Astrocyte (in vitro differentiated cells and primary cell): ENCODE results near the gene SLC24A4. TPM values are rescaled to one million over a fixed set of nuclear protein-coding genes. Genes with fewer than 3 reads are reported as not detected.

Source experiments
- DNase-seq: peaks from one replicate; pipeline ENCODE4 v3.0.0-alpha.2; 2010; ENCODE audit warnings: low read depth
- FAIRE-seq: peaks from 2 replicates; lab custom pipeline; 2011; peaks lifted over from hg19 to GRCh38; lab: Jason Lieb, UNC
- H2AFZ ChIP-seq: 2 replicates; pipeline ENCODE4 v1.6.0; 2012; ENCODE audit warnings: low read depth, low read length, inconsistent platforms
- H3K27ac ChIP-seq: 2 replicates; pipeline ENCODE4 v1.5.1; 2011; ENCODE audit warnings: low read depth, low read length, inconsistent platforms
- H3K27me3 ChIP-seq: 2 replicates; pipeline ENCODE4 v1.6.0; 2011; ENCODE audit warnings: low read length, inconsistent platforms; ENCODE audit not compliant: insufficient read depth
- H3K36me3 ChIP-seq: 2 replicates; pipeline ENCODE4 v1.5.1; 2011; ENCODE audit warnings: low read length, inconsistent platforms; ENCODE audit not compliant: insufficient read depth
- H3K4me1 ChIP-seq: 2 replicates; pipeline ENCODE4 v1.5.1; 2011; ENCODE audit warnings: low read length, inconsistent platforms; ENCODE audit not compliant: insufficient read depth
- H3K4me2 ChIP-seq: 2 replicates; pipeline ENCODE4 v1.6.0; 2012; ENCODE audit warnings: low read length, inconsistent platforms
- H3K4me3 ChIP-seq: 2 replicates; pipeline ENCODE4 v1.5.1; 2011; ENCODE audit warnings: low read depth, mild to moderate bottlenecking, low read length, inconsistent platforms; ENCODE audit not compliant: insufficient read depth
- H3K79me2 ChIP-seq: 2 replicates; pipeline ENCODE4 v1.6.0; 2012; ENCODE audit warnings: mild to moderate bottlenecking, low read length, inconsistent platforms; ENCODE audit not compliant: insufficient read depth
- H3K9ac ChIP-seq: 2 replicates; pipeline ENCODE4 v1.6.0; 2012; ENCODE audit warnings: mild to moderate bottlenecking, low read length, inconsistent platforms
- H3K9me3 ChIP-seq: 2 replicates; pipeline ENCODE4 v1.5.1; 2012; ENCODE audit warnings: low read depth, mild to moderate bottlenecking, low read length, inconsistent platforms; ENCODE audit not compliant: insufficient read depth
- H4K20me1 ChIP-seq: 2 replicates; pipeline ENCODE4 v1.6.0; 2012; ENCODE audit warnings: low read length, inconsistent platforms; ENCODE audit not compliant: insufficient read depth
- H3K27ac Mint-ChIP-seq: one replicate; pipeline ENCODE4 v1.8.0; 2021; ENCODE audit warnings: mild to moderate bottlenecking, mixed read lengths; ENCODE audit not compliant: unreplicated experiment
- H3K27me3 Mint-ChIP-seq: one replicate; pipeline ENCODE4 v1.8.0; 2021; ENCODE audit warnings: low read depth, mixed read lengths; ENCODE audit not compliant: unreplicated experiment
- H3K36me3 Mint-ChIP-seq: one replicate; pipeline ENCODE4 v1.8.0; 2021; ENCODE audit warnings: low read depth, mixed read lengths; ENCODE audit not compliant: unreplicated experiment
- H3K4me1 Mint-ChIP-seq: one replicate; pipeline ENCODE4 v1.8.0; 2021; ENCODE audit warnings: low read depth, mixed read lengths; ENCODE audit not compliant: unreplicated experiment
- H3K4me3 Mint-ChIP-seq: one replicate; pipeline ENCODE4 v1.8.0; 2021; ENCODE audit warnings: mild to moderate bottlenecking, moderate library complexity, mixed read lengths; ENCODE audit not compliant: unreplicated experiment
- H3K9me3 Mint-ChIP-seq: one replicate; pipeline ENCODE4 v1.8.0; 2021; ENCODE audit warnings: mild to moderate bottlenecking, mixed read lengths; ENCODE audit not compliant: unreplicated experiment
- CTCF ChIP-seq: IDR thresholded peaks from 2 replicates; pipeline ENCODE4 v1.5.1; 2011; ENCODE audit warnings: low read depth, mild to moderate bottlenecking, inconsistent platforms, low read length, moderate library complexity; ENCODE audit not compliant: insufficient read depth
- EZH2 ChIP-seq: IDR thresholded peaks from 2 replicates; pipeline ENCODE4 v1.6.1; 2012; ENCODE audit warnings: mild to moderate bottlenecking, low read length, inconsistent platforms; ENCODE audit not compliant: insufficient read depth
- total RNA-seq: library from RNA; stranded (reverse); gene quantifications from 2 replicates; pipeline ENCODE4 v1.2.1, GENCODE V29; 2021

Gene SLC24A4
- total RNA-seq, 1 donor from 2014 or later = not detected

GRCh38 chr14:92486881-92487280, 163.9 kb downstream of the SLC24A4 start:
- no peaks in the 10 kb centered on the region for H4K20me1 ChIP-seq
- peaks cover 8% of the 10 kb centered on the region for H3K27me3 ChIP-seq
- H3K4me1 Mint-ChIP-seq = peaks cover 13% of the 10 kb centered on the region
- no peaks in the 10 kb centered on the region for H3K4me1 ChIP-seq
- H3K36me3 ChIP-seq = no peaks in the 10 kb centered on the region
- H3K9ac ChIP-seq = no peak overlapping the region
- no peaks in the 10 kb centered on the region for H3K79me2 ChIP-seq
- H3K27ac Mint-ChIP-seq = no peak overlapping the region
- no peak overlapping the region for H3K4me2 ChIP-seq
- H2AFZ ChIP-seq = no peak overlapping the region
- TF ChIP-seq EZH2 = no peak
- TF ChIP-seq CTCF = no peak
- no peaks in the 10 kb centered on the region for H3K9me3 ChIP-seq
- no peak for FAIRE-seq
- no peak overlapping the region for H3K4me3 ChIP-seq
- H3K27ac ChIP-seq = no peak overlapping the region
- no peak overlapping the region for H3K4me3 Mint-ChIP-seq
- peaks cover 20% of the 10 kb centered on the region for H3K27me3 Mint-ChIP-seq
- H3K36me3 Mint-ChIP-seq = no peaks in the 10 kb centered on the region
- peaks cover 5% of the 10 kb centered on the region for H3K9me3 Mint-ChIP-seq
- DNase-seq = peak; percentile 54

DNA sequence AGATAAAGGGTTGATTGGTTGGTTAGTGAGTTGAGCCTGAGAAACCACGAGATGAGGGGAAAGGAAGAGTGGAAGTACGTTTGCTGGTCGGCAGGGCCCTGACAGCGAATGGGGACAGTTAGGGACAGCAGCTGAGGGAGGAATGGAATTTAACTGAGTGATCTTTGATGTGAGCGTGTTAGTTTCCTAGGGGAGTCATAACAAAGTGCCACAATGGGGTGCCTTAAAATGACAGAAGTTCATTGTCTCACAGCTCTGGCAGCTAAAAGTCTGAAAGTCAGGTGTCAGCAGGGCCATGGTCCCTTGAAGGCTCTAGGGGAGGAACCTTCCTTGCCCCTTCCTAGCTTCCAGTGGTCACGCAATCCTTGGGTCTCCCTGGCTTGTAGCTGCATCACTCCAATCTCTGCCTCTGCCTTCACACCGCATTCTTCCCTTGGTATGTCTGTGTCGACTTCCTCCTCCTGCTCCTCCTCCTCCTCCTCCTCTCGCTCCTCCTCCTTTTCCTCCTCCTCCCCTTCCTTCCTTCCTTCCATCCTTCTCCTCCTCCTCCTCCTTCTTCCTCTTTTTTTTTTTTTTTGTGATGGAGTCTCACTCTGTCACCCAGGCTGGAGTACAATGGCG, 164.7 kb downstream of the SLC24A4 start:
- no peaks in the 10 kb centered on the region for H3K79me2 ChIP-seq
- H3K4me1 Mint-ChIP-seq = peaks cover 13% of the 10 kb centered on the region
- no peak for TF ChIP-seq EZH2
- no peak for FAIRE-seq
- no peaks in the 10 kb centered on the region for H3K36me3 ChIP-seq
- H3K4me3 Mint-ChIP-seq = no peak overlapping the region
- H3K9me3 Mint-ChIP-seq = peaks cover 5% of the 10 kb centered on the region
- no peaks in the 10 kb centered on the region for H3K4me1 ChIP-seq
- no peak overlapping the region for H3K4me3 ChIP-seq
- no peak overlapping the region for H3K4me2 ChIP-seq
- H3K27me3 ChIP-seq = peaks cover 8% of the 10 kb centered on the region
- H3K9ac ChIP-seq = no peak overlapping the region
- peaks cover 22% of the 10 kb centered on the region for H3K27me3 Mint-ChIP-seq
- H2AFZ ChIP-seq = no peak overlapping the region
- no peak overlapping the region for H3K27ac Mint-ChIP-seq
- H4K20me1 ChIP-seq = no peaks in the 10 kb centered on the region
- no peak overlapping the region for H3K27ac ChIP-seq
- no peak for DNase-seq
- H3K36me3 Mint-ChIP-seq = no peaks in the 10 kb centered on the region
- H3K9me3 ChIP-seq = no peaks in the 10 kb centered on the region

- H2AFZ ChIP-seq = no peak overlapping the region
- H3K27ac ChIP-seq = no peak overlapping the region
- Mint-ChIP-seq H3K4me1 (peaks cover 13% of the 10 kb centered on the region), H3K4me3 (no peak overlapping the region), H3K36me3 (no peaks in the 10 kb centered on the region), H3K9me3 (peaks cover 5% of the 10 kb centered on the region), H3K27me3 (peaks cover 14% of the 10 kb centered on the region), H3K27ac (no peak overlapping the region)
- H3K36me3 ChIP-seq = no peaks in the 10 kb centered on the region
- H3K9me3 ChIP-seq = no peaks in the 10 kb centered on the region
- FAIRE-seq = no peak
- peaks cover 4% of the 10 kb centered on the region for H3K27me3 ChIP-seq
- H3K4me2 ChIP-seq = no peak overlapping the region
- no peaks in the 10 kb centered on the region for H4K20me1 ChIP-seq
- TF ChIP-seq EZH2 (no peak), CTCF (no peak)
- no peak for DNase-seq
- H3K9ac ChIP-seq = no peak overlapping the region
- no peaks in the 10 kb centered on the region for H3K79me2 ChIP-seq
- no peaks in the 10 kb centered on the region for H3K4me1 ChIP-seq
- H3K4me3 ChIP-seq = no peak overlapping the region
Observed at GRCh38 chr14:92489394-92490238, 166.7 kb downstream of the SLC24A4 start.
